HT-29 (cell line): ENCODE measurements around the gene SLC22A31. TPM values are rescaled to one million over a fixed set of nuclear protein-coding genes. Genes with fewer than 3 reads are reported as not detected.
"Not testable (repeated sequence)": the region's sequence is repeated elsewhere in the genome, so short reads cannot be mapped to it uniquely, and the experiment has no call there.

Experiments
- DNase-seq: peaks from one replicate; pipeline ENCODE4 v3.0.0-alpha.2; 2015; ENCODE audit warnings: low spot score
- total RNA-seq: library from RNA; depleted of rRNA; stranded (reverse); fragments of >200 nt; shearing (Covaris generic); gene quantifications from 2 replicates; pipeline ENCODE4 v1.2.3, GENCODE V29; 2014; rRNA removed

The SLC22A31 gene
- total RNA-seq: not detected in 2 replicates

- no peak for DNase-seq
These were observed at the start of gene SLC22A31 for GRCh38 chr16:89200124-89200849. SLC22A31 (minus strand) TSS chr16:89200537; CDS start chr16:89200501, 36 bp downstream.

- DNase-seq: no peak
These were observed 48.1 kb upstream of the SLC22A31 start for GRCh38 chr16:89248196-89248982.

GRCh38 chr16:89247734-89248075, 47.4 kb upstream of the SLC22A31 start:
- not testable (repeated sequence) for DNase-seq

GRCh38 chr16:89246903-89247733, 46.8 kb upstream of the SLC22A31 start:
- DNase-seq: peak; percentile 64

GRCh38 chr16:89246383-89246902, 46.1 kb upstream of the SLC22A31 start:
- DNase-seq: no peak

- DNase-seq: no peak
These were observed 44.4 kb upstream of the SLC22A31 start for GRCh38 chr16:89244754-89245153.

GRCh38 chr16:89244264-89244663, 43.9 kb upstream of the SLC22A31 start:
- DNase-seq: not testable (repeated sequence)

GRCh38 chr16:89243664-89244063, 43.3 kb upstream of the SLC22A31 start:
- no peak for DNase-seq

GRCh38 chr16:89242795-89243200, 42.5 kb upstream of the SLC22A31 start:
- DNase-seq: no peak

- peak; percentile 58 for DNase-seq
These were observed 41.1 kb upstream of the SLC22A31 start for GRCh38 chr16:89241187-89242007.

GRCh38 chr16:89237733-89238132, 37.4 kb upstream of the SLC22A31 start:
- DNase-seq: no peak

- no peak for DNase-seq
These were observed 33.5 kb upstream of the SLC22A31 start for GRCh38 chr16:89233678-89234490.

- DNase-seq: no peak
These were observed 31.8 kb upstream of the SLC22A31 start for GRCh38 chr16:89232107-89232506.

- no peak for DNase-seq
These were observed 29.9 kb upstream of the SLC22A31 start for GRCh38 chr16:89230255-89230654.

- DNase-seq: no peak
These were observed 24.3 kb upstream of the SLC22A31 start for GRCh38 chr16:89224665-89225064.

GRCh38 chr16:89222931-89223330, 22.6 kb upstream of the SLC22A31 start:
- no peak for DNase-seq

- no peak for DNase-seq
These were observed 21.3 kb upstream of the SLC22A31 start for GRCh38 chr16:89221604-89222003.

GRCh38 chr16:89219365-89219764, 19.0 kb upstream of the SLC22A31 start:
- DNase-seq: no peak

GRCh38 chr16:89217388-89218191, 17.3 kb upstream of the SLC22A31 start, which contains the start of gene ZNF778:
ZNF778 (plus strand) TSS chr16:89217703; CDS start chr16:89221128, 3,425 bp downstream.
- peak; percentile 83 for DNase-seq
